ENCODE results near the gene RPS6KB1.

RPS6KB1 gene

DNA sequence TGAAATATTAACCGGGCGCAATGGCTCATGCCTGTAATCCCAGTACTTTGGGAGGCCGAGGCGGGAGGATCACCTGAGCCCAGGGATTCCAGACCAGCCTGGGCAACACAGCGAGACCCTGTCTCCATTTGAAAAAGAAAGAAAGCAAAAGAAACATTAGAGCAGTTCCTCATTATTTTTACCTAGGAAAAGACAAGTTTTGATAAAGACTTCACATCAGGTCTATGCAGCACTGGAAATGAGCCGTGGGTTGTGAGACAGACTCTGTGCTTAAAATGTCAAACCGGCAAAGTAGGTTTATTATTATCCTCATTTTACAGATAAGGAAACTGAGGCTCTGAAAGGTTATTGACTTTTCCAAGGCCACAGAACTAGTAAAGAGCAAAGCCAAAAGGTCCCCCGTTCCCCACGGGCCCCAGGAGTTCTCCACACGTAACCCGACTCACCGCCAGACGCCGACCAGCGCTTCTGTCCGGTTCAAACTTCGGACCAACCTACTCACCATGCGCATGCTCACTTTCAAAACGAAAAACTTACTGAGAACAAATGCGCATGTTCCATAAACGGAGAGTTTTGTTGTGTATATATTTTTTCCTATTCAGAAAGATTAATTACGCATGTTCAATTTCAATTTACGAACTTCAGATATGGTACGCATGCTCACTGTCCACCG, 534 bp upstream of the RPS6KB1 start:
- TF ChIP-seq, protein P1, sequence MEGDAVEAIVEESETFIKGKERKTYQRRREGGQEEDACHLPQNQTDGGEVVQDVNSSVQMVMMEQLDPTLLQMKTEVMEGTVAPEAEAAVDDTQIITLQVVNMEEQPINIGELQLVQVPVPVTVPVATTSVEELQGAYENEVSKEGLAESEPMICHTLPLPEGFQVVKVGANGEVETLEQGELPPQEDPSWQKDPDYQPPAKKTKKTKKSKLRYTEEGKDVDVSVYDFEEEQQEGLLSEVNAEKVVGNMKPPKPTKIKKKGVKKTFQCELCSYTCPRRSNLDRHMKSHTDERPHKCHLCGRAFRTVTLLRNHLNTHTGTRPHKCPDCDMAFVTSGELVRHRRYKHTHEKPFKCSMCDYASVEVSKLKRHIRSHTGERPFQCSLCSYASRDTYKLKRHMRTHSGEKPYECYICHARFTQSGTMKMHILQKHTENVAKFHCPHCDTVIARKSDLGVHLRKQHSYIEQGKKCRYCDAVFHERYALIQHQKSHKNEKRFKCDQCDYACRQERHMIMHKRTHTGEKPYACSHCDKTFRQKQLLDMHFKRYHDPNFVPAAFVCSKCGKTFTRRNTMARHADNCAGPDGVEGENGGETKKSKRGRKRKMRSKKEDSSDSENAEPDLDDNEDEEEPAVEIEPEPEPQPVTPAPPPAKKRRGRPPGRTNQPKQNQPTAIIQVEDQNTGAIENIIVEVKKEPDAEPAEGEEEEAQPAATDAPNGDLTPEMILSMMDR (IDR thresholded peaks at IDR 0.05; ENCODE audit: low read length), result no peak
- no peak for TF ChIP-seq EZH2 (IDR thresholded peaks at IDR 0.05; ENCODE audit: borderline replicate concordance, low read length)
- Histone ChIP-seq H4K20me1 (ENCODE audit: insufficient read depth, low read length) (no peaks in the 10 kb centered on the region), H3K27me3 (ENCODE audit: insufficient read depth, low read length) (no peaks in the 10 kb centered on the region), H3K79me2 (ENCODE audit: insufficient read depth, low read length) (peaks cover 52% of the 10 kb centered on the region), H3F3A (ENCODE audit: insufficient read depth, low read length) (no peaks in the 10 kb centered on the region), H3K9ac (ENCODE audit: low read length) (peak overlapping the region; percentile 82), H3K9me2 (ENCODE audit: low read depth, low read length) (no peaks in the 10 kb centered on the region), H3K4me2 (ENCODE audit: low read length) (peak overlapping the region; percentile 91), H3K4me3 (ENCODE audit: low read depth, low read length, poor library complexity, severe bottlenecking) (peak overlapping the region; percentile 83), H3K9me3 (ENCODE audit: low read length) (no peaks in the 10 kb centered on the region), H2AFZ (ENCODE audit: low read length) (peak overlapping the region; percentile 22; the same call in 1 of the 2 replicates), H3K27ac (ENCODE audit: low read depth, low read length, poor library complexity, severe bottlenecking) (peak overlapping the region; percentile 71), H3K36me3 (ENCODE audit: insufficient read depth, low read length) (peaks cover 14% of the 10 kb centered on the region; the same call in 1 of the 2 replicates), H3K4me1 (ENCODE audit: insufficient read depth, low read length, severe bottlenecking) (peaks cover 33% of the 10 kb centered on the region)

DNA sequence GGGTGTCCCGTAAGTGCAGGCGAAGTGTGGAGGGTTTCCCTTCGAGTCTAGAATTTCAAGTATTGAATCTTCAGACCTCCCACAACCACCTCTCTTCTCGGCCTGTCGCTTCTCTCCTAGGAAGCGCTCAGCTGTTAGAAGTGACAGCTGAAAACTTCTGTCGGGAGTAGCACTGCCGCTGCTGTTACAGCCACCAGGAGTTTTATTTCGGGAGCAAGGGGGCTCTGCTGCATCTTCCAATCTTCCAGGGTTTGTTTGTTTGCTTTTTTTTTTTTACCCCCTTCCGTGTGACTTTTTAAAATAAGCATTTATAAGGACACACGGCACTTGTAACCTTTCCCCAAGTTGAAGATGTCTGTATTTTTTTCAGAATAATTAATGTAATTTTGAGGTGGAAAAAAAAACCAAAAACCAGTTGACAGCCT, 767 bp downstream of the RPS6KB1 start:
- H3K9me2 ChIP-seq (ENCODE audit: low read depth, low read length), result no peaks in the 10 kb centered on the region
- peak overlapping the region; percentile 8 for H3K27ac ChIP-seq (ENCODE audit: low read depth, low read length, poor library complexity, severe bottlenecking)
- no peaks in the 10 kb centered on the region for H3F3A ChIP-seq (ENCODE audit: insufficient read depth, low read length)
- H3K79me2 ChIP-seq (ENCODE audit: insufficient read depth, low read length), result peaks cover 65% of the 10 kb centered on the region
- no peaks in the 10 kb centered on the region for H3K27me3 ChIP-seq (ENCODE audit: insufficient read depth, low read length)
- peaks cover 35% of the 10 kb centered on the region for H3K4me1 ChIP-seq (ENCODE audit: insufficient read depth, low read length, severe bottlenecking)
- TF ChIP-seq, protein P1 (IDR thresholded peaks at IDR 0.05; ENCODE audit: low read length), result no peak
- no peak for TF ChIP-seq EZH2 (IDR thresholded peaks at IDR 0.05; ENCODE audit: borderline replicate concordance, low read length)
- no peaks in the 10 kb centered on the region for H3K9me3 ChIP-seq (ENCODE audit: low read length)
- peak overlapping the region; percentile 83 for H3K4me3 ChIP-seq (ENCODE audit: low read depth, low read length, poor library complexity, severe bottlenecking)
- H4K20me1 ChIP-seq (ENCODE audit: insufficient read depth, low read length), result no peaks in the 10 kb centered on the region
- H3K9ac ChIP-seq (ENCODE audit: low read length), result peak overlapping the region; percentile 87
- peaks cover 14% of the 10 kb centered on the region; the same call in 1 of the 2 replicates for H3K36me3 ChIP-seq (ENCODE audit: insufficient read depth, low read length)
- H3K4me2 ChIP-seq (ENCODE audit: low read length), result peak overlapping the region; percentile 70
- H2AFZ ChIP-seq (ENCODE audit: low read length), result no peak overlapping the region

DNA sequence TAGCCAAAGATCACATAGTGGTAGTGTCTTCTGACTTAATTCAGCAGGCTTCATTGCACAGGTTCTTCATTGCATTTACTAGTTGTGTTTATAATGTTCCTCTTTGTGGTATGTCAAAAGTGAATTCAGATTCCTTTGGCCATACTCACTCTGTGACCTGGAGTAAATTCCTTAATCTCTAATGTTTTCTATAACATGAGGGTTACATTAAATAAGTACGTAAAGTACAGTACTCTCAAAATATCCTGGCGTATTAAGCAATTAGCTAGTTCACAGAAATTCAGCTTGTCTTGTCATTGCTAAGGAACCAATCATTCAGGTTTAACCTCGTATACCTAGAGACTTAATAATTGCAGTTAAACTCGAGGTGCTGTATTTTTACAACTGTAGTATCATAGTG, 4.2 kb downstream of the RPS6KB1 start:
- Histone ChIP-seq H3K9me2 (ENCODE audit: low read depth, low read length) (no peaks in the 10 kb centered on the region), H3K36me3 (ENCODE audit: insufficient read depth, low read length) (peaks cover 23% of the 10 kb centered on the region), H3K27ac (ENCODE audit: low read depth, low read length, poor library complexity, severe bottlenecking) (no peak overlapping the region), H3F3A (ENCODE audit: insufficient read depth, low read length) (no peaks in the 10 kb centered on the region), H3K9me3 (ENCODE audit: low read length) (no peaks in the 10 kb centered on the region), H3K4me1 (ENCODE audit: insufficient read depth, low read length, severe bottlenecking) (peaks cover 25% of the 10 kb centered on the region), H2AFZ (ENCODE audit: low read length) (no peak overlapping the region), H3K27me3 (ENCODE audit: insufficient read depth, low read length) (no peaks in the 10 kb centered on the region), H3K9ac (ENCODE audit: low read length) (no peak overlapping the region), H3K4me3 (ENCODE audit: low read depth, low read length, poor library complexity, severe bottlenecking) (no peak overlapping the region), H4K20me1 (ENCODE audit: insufficient read depth, low read length) (no peaks in the 10 kb centered on the region), H3K79me2 (ENCODE audit: insufficient read depth, low read length) (peaks cover 86% of the 10 kb centered on the region), H3K4me2 (ENCODE audit: low read length) (no peak overlapping the region)
- TF ChIP-seq EZH2 (IDR thresholded peaks at IDR 0.05; ENCODE audit: borderline replicate concordance, low read length), result no peak
- TF ChIP-seq, protein P1 (IDR thresholded peaks at IDR 0.05; ENCODE audit: low read length), result no peak
